HUES64 (cell line): Measurements from ENCODE around the gene HPSE2.

Experiments
- H3K27ac ChIP-seq: 2 replicates; pipeline ENCODE4 v1.7.0; 2013; ENCODE audit warnings: low read depth, low read length, inconsistent platforms
- H3K27me3 ChIP-seq: 2 replicates; pipeline ENCODE4 v1.6.1; 2013; ENCODE audit warnings: mild to moderate bottlenecking, low read length; ENCODE audit not compliant: insufficient read depth
- H3K36me3 ChIP-seq: 2 replicates; pipeline ENCODE4 v1.6.1; 2013; ENCODE audit warnings: mild to moderate bottlenecking, low read length; ENCODE audit not compliant: insufficient read depth
- H3K4me1 ChIP-seq: 2 replicates; pipeline ENCODE4 v1.6.1; 2013; ENCODE audit warnings: mild to moderate bottlenecking, low read length, moderate library complexity; ENCODE audit not compliant: insufficient read depth
- H3K4me3 ChIP-seq: 2 replicates; pipeline ENCODE4 v1.5.1; 2013; ENCODE audit warnings: mild to moderate bottlenecking, low read length, moderate library complexity
- H3K9ac ChIP-seq: 2 replicates; pipeline ENCODE4 v1.6.1; 2013; ENCODE audit warnings: mild to moderate bottlenecking, low read depth, low read length
- H3K9me3 ChIP-seq: 2 replicates; pipeline ENCODE4 v1.6.1; 2013; ENCODE audit warnings: low read depth, low read length; ENCODE audit not compliant: insufficient read depth
- WGBS: fragments of 150-250, 120-280 bp; methylation state at CpG from one replicate; pipeline ENCODE4 v1.1.7; 2013; ENCODE audit warnings: missing lambda C conversion rate; 5-methylcytosine and 5-hydroxymethylcytosine counted together

HPSE2 gene

DNA sequence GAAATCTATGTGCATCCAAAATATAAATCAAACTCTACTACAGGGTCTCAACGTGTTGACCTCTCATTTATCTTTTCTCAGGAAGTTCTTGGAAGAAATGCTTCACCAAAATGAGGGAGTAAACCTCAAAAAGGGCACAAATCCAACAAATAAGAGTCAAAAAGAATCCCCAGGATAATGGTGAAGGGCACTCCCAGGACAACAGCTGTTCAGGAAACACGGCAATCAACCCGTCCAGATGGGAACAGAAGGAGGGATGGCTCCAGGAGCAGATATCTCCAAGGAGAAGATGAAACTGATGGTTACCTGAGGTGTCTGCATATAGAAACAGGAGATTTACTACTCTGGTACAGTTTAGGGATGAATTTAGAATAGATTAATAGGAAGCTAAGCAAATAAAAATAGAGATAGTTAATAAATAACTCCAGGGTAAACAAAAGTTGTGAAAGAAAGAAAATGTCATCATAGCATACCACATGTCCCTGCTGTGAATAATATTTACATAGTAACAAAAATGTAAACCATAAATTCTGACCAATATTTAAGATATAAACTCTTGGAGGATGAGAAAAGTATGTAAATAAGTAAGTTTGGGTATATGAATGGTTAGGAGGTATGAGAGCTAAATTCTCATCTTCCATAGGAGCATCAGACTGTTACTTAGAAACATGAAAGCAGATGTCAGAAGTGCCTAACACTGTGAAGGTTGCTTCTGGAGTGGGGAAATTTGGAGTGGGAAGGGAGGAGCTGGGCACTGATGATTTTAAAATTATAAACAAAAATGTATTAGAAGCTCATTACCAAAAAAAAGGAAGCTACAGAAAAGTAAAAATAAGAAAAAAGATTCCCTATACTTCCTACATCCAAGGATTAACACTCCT, 551.4 kb downstream of the HPSE2 start:
- Histone ChIP-seq H3K27me3 (no peaks in the 10 kb centered on the region), H3K36me3 (no peaks in the 10 kb centered on the region), H3K9ac (no peak overlapping the region), H3K4me1 (no peaks in the 10 kb centered on the region), H3K27ac (no peak overlapping the region), H3K9me3 (peaks cover 16% of the 10 kb centered on the region; the same call in 1 of the 2 replicates), H3K4me3 (no peak overlapping the region)
- 58% methylated on average over 3 of the region's 3 CpGs for WGBS

DNA sequence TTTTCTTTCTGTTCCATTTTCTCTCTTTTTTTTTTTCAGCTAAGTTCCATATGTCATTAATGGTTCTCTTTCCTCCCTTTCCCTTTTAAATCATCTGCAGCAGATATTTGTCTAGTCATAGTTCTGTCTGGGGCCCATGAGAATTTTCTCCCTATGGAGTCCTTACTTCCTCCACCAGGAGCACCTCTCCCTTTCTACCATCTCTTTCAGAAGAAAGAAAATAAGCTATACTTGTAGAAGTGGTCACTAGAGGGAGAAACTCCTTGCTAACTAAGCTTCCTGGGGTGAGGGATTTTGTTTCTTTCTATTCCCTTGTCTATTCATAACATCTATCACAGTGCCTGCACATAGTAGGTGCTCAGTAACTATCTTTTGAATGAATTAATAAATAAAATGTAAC, 558.8 kb downstream of the HPSE2 start:
- Histone ChIP-seq H3K9me3 (no peaks in the 10 kb centered on the region), H3K36me3 (no peaks in the 10 kb centered on the region), H3K27ac (no peak overlapping the region), H3K9ac (no peak overlapping the region), H3K27me3 (no peaks in the 10 kb centered on the region), H3K4me1 (peaks cover 5% of the 10 kb centered on the region; the same call in 1 of the 2 replicates), H3K4me3 (no peak overlapping the region)

DNA sequence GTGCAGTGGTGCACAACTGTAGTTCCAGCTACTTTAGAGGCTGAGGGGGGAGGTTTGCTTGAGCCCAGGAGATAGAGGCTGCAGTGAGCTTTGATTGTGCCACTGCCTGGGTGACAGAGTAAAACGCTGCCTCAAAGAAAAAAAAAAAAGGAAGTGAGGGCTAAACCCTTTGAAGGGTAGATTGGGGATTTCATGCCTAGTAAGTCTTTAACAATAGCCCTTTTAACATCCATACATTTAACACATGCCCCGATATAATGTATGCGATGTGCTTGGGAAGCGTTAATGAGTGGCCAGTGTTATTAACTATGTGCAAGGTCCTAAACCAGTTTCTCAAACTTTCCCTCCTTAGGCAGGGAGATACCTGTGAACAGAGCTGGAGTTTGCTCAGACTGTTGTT, 559.8 kb downstream of the HPSE2 start:
- H3K9ac ChIP-seq: no peak overlapping the region
- H3K27me3 ChIP-seq: no peaks in the 10 kb centered on the region
- no peaks in the 10 kb centered on the region for H3K9me3 ChIP-seq
- no peaks in the 10 kb centered on the region for H3K36me3 ChIP-seq
- peaks cover 13% of the 10 kb centered on the region; the same call in 1 of the 2 replicates for H3K4me1 ChIP-seq
- 90% methylated on average over 4 of the region's 4 CpGs for WGBS
- no peak overlapping the region for H3K27ac ChIP-seq
- H3K4me3 ChIP-seq: no peak overlapping the region

DNA sequence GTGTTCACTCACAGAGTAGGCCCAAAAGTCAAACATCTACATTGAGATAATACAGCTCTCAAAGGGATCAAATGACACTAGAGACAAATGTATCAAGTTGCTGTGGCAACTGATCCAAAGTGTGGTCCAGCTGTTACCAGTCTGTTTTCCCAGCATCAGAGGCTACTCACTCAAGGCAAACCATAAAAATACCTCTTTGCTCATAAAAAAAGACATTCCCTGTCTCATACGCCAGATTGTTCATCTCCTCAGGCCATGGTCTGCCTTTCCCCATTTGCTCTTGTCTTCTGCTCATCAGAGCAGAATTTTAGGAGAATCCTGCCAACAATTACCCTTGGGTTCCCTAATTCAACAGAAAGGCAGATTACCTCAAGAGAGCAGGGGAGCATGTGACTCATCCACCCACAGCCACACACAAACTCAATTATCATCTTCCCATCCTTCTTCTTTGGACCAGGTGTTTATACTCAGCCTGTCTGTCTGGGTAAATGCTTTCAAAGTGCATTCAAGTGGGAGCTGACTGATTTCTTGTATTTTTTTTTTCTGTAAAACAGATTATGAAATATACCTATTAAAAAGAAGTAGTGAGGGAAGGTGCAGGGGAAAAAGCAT, 562.4 kb downstream of the HPSE2 start:
- Histone ChIP-seq H3K4me3 (no peak overlapping the region), H3K27ac (no peak overlapping the region), H3K9me3 (no peaks in the 10 kb centered on the region), H3K27me3 (no peaks in the 10 kb centered on the region), H3K9ac (no peak overlapping the region), H3K36me3 (no peaks in the 10 kb centered on the region), H3K4me1 (peaks cover 13% of the 10 kb centered on the region; the same call in 1 of the 2 replicates)
- 94% methylated on average over 1 of the region's 1 CpG for WGBS

DNA sequence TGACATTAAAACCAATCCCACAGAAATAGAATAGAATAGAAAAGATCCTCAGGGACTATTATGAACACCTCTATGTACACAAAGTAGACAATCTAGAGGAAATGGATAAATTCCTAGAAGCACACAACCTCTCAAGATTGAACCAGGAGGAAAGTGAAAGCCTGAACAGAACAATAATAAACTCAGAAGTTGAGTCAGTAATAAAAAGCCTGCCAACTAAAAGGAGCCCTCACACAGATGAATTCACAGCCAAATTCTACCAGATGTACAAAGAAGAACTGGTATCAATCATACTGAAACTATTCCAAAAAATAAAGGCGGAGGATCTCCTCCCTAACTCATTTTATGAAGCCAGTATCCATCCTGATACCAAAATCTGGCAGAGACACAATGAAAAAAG, 568.6 kb downstream of the HPSE2 start:
- Histone ChIP-seq H3K36me3 (no peaks in the 10 kb centered on the region), H3K4me3 (no peak overlapping the region), H3K4me1 (peaks cover 10% of the 10 kb centered on the region; the same call in 1 of the 2 replicates), H3K9ac (no peak overlapping the region), H3K27ac (no peak overlapping the region), H3K9me3 (peaks cover 20% of the 10 kb centered on the region), H3K27me3 (no peaks in the 10 kb centered on the region)
- 86% methylated on average over 1 of the region's 1 CpG for WGBS

DNA sequence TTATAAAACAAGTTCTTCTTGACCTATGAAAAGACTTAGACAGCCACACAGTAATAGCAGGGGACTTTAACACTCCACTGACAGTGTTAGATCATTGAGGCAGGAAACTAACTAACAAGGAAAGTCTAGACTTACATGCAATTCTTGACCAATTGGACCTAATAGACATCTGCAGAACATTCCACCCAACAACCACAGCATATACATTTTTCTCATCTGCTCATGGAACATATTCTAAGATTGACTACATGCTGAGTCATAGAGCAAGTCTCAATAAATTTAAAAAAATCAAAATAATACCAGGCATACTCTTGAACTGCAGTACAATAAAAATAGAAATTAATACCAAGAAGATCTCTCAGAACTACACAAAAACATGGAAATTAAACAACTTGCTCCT, 569.4 kb downstream of the HPSE2 start:
- H3K9ac ChIP-seq: no peak overlapping the region
- H3K9me3 ChIP-seq: peaks cover 20% of the 10 kb centered on the region
- H3K4me1 ChIP-seq: peaks cover 3% of the 10 kb centered on the region; the same call in 1 of the 2 replicates
- H3K36me3 ChIP-seq: no peaks in the 10 kb centered on the region
- no peak overlapping the region for H3K4me3 ChIP-seq
- H3K27me3 ChIP-seq: no peaks in the 10 kb centered on the region
- H3K27ac ChIP-seq: no peak overlapping the region

DNA sequence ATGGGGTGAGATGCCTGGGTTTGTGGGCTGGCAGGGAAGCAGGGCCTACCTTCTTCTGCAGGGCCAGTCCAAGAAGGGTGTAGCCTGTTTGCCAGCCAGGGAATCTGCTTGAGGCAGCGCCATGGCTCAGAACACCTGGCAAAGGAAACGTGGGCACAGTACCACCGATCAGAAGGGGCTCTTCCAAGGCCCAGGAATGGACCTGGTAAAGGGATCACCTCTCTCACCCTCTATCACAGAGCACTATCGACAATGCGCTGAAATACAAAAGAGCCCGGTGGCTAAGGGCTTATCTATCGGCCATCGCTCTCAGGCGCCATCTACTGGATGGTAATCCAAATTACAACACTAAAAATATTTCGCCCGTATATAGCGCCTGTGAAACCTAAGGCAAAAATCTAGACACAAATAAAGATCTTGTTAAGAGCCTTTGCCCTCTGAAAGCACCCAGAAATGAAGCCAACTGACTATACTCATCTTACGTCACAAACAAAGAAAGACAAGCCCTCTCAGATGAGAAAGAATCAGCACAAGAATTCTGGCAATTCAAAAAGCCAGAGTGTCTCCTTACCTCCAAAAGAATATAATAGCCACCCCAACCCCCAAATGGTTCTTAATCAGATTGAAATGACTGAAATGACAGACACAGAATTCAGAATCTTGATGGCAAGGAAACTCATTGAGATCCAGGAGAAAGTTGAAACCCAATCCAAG, 571.2 kb downstream of the HPSE2 start:
- Histone ChIP-seq H3K27me3 (no peaks in the 10 kb centered on the region), H3K4me3 (no peak overlapping the region), H3K27ac (no peak overlapping the region), H3K9ac (no peak overlapping the region), H3K36me3 (no peaks in the 10 kb centered on the region), H3K4me1 (peaks cover 6% of the 10 kb centered on the region; the same call in 1 of the 2 replicates), H3K9me3 (peaks cover 20% of the 10 kb centered on the region)
- WGBS: 41% methylated on average over 13 of the region's 13 CpGs

DNA sequence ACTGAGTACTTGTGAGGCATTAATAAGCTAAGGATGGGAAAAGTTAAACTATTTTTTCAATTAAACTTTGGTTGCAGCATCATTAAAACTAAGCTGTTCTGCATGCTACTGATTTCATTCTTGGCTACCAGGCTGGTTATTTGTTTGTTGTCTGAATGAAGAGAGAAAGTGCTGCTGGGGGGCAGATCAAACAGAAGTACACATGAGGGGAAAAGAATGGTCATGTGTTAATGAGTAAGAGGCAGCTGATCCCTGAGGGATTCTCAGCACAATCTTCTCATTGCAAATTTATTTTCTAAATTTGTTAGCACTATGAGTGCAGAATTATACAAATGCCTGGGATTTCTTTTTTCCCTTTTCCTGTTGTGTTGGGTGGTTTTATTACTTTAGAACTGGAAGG, 575.7 kb downstream of the HPSE2 start:
- Histone ChIP-seq H3K9me3 (peaks cover 5% of the 10 kb centered on the region), H3K4me3 (no peak overlapping the region), H3K9ac (no peak overlapping the region), H3K36me3 (no peaks in the 10 kb centered on the region), H3K27me3 (no peaks in the 10 kb centered on the region), H3K4me1 (peaks cover 8% of the 10 kb centered on the region; the same call in 1 of the 2 replicates), H3K27ac (no peak overlapping the region)

DNA sequence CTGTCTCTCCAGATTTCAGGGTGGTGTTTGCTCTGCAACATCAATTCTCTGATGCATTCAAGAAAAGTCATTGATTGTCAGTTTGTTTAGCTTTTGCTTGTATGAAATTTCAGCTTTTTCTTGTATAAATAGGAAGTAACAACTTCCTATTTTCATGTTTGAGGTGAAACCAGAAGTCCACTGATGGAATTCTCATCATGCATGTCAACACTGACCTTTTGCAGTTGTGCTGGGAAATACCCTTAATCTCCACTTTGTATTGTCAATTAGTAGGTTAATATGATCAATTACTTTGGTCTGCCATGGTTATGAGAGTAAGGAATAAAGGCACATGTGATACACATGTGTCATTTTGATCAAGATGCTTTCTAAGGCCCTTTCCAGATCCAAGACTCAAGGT, 580.2 kb downstream of the HPSE2 start:
- Histone ChIP-seq H3K9ac (no peak overlapping the region), H3K4me1 (peaks cover 8% of the 10 kb centered on the region; the same call in 1 of the 2 replicates), H3K27ac (no peak overlapping the region), H3K27me3 (no peaks in the 10 kb centered on the region), H3K36me3 (no peaks in the 10 kb centered on the region), H3K9me3 (no peaks in the 10 kb centered on the region), H3K4me3 (no peak overlapping the region)

DNA sequence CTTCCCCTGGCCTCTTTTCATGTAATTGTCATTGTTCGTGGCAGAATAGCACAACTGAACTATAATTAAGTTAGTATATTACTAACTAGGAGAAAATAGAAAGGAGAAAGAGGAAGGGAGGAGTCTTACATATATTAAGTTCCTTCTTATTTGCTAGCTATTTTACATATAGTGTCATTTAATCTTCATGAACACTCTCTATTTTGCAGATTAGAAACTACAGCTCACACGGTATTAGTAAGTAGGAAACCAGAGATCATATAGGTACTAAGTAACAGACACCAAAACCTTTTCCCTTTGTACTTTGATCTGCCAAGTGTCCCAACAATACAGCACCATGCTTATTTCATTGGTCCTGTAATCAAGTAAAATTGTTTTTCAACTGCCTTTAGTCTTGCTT, 586.5 kb downstream of the HPSE2 start:
- Histone ChIP-seq H3K9me3 (no peaks in the 10 kb centered on the region), H3K9ac (no peak overlapping the region), H3K36me3 (no peaks in the 10 kb centered on the region), H3K27ac (no peak overlapping the region; the same call in 1 of the 2 replicates), H3K27me3 (no peaks in the 10 kb centered on the region), H3K4me3 (no peak overlapping the region), H3K4me1 (peaks cover 35% of the 10 kb centered on the region)
- 85% methylated on average over 1 of the region's 2 CpGs for WGBS
